HCT116 (cell line): Measurements from ENCODE around the gene SMTNL2.

Experiments used
- CEBPB ChIP-seq: IDR thresholded peaks from 2 replicates; pipeline ENCODE4 v1.6.1; 2012; ENCODE audit warnings: low read depth
- ELF1 ChIP-seq: IDR thresholded peaks from 2 replicates; pipeline ENCODE4 v1.6.1; 2012; ENCODE audit warnings: low read depth, borderline replicate concordance
- EZH2 ChIP-seq: fragments of 200-600 bp; sonication (generic); IDR thresholded peaks from 2 replicates; pipeline ENCODE4 v1.6.1; 2017; ENCODE audit warnings: antibody characterized with exemption, mixed run types
- EZH2phosphoT487 ChIP-seq: fragments of 200-600 bp; IDR thresholded peaks from 2 replicates; pipeline ENCODE4 v1.6.1; 2018; ENCODE audit warnings: antibody characterized with exemption, borderline replicate concordance
- JUND ChIP-seq: IDR thresholded peaks from 2 replicates; pipeline ENCODE4 v1.6.1; 2012
- POLR2A ChIP-seq: IDR thresholded peaks from 2 replicates; pipeline ENCODE4 v1.7.0; 2011; ENCODE audit warnings: borderline replicate concordance; ENCODE audit not compliant: insufficient read depth, insufficient read length; ENCODE audit errors: extremely low read depth
- POLR2AphosphoS5 ChIP-seq: IDR thresholded peaks from 2 replicates; pipeline ENCODE4 v1.6.1; 2011; ENCODE audit warnings: mild to moderate bottlenecking, low read depth, low read length, moderate library complexity
- RAD21 ChIP-seq: IDR thresholded peaks from 2 replicates; pipeline ENCODE4 v1.6.1; 2012; ENCODE audit warnings: low read depth, mild to moderate bottlenecking
- SP1 ChIP-seq: IDR thresholded peaks from 2 replicates; pipeline ENCODE4 v1.6.1; 2012; ENCODE audit warnings: low read depth
- ZNF274 ChIP-seq: fragments of 200-500 bp; sonication (Bioruptor generic); IDR thresholded peaks from 2 replicates; pipeline ENCODE4 v1.6.1; 2014; ENCODE audit warnings: mild to moderate bottlenecking, low read depth, low read length, inconsistent platforms
- TF ChIP-seq, protein P1 (sequence below), 3 experiments: fragments of 200-600 bp in 1 of 3; sonication (generic) in 1 of 3; IDR thresholded peaks in 2 of 3; conservative IDR thresholded peaks in 1 of 3; 2 replicates each; pipeline ENCODE4 v1.5.1; 2012 to 2017; ENCODE audit warnings: low read depth in 2 of 3, low read length in 2 of 3, antibody characterized with exemption in 1 of 3, borderline replicate concordance in 1 of 3, control low read depth in 1 of 3, mild to moderate bottlenecking in 1 of 3, mixed read lengths in 1 of 3, mixed run types in 1 of 3, moderate library complexity in 1 of 3; ENCODE audit not compliant: insufficient read depth in 1 of 3
- TF ChIP-seq, protein P2 (sequence below): IDR thresholded peaks from 2 replicates; pipeline ENCODE4 v1.6.1; 2012; ENCODE audit warnings: low read depth
- TF ChIP-seq, protein P3 (sequence below): IDR thresholded peaks from 2 replicates; pipeline ENCODE4 v1.6.1; 2012

DNA sequence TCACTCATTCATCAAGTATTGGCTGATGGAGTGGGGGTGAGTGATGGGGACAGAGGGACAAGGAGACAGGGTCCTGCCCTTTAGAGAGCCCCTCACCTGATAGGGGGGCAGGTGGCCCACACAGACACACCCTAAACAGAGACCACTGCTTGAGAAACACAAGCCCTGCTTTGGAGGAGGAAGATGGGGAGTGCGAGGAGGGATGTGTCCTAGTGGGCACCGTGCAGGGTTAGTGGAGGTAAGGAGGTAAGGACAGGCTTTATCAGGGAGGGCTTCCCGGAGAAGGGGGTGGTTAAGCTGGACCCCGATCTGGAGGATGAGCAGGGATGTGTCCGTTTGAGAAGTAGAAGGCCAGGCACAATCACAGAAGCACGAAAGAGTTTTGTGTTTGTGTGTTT is 8.2 kb upstream of the SMTNL2 start:
- TF ChIP-seq, protein P1, sequence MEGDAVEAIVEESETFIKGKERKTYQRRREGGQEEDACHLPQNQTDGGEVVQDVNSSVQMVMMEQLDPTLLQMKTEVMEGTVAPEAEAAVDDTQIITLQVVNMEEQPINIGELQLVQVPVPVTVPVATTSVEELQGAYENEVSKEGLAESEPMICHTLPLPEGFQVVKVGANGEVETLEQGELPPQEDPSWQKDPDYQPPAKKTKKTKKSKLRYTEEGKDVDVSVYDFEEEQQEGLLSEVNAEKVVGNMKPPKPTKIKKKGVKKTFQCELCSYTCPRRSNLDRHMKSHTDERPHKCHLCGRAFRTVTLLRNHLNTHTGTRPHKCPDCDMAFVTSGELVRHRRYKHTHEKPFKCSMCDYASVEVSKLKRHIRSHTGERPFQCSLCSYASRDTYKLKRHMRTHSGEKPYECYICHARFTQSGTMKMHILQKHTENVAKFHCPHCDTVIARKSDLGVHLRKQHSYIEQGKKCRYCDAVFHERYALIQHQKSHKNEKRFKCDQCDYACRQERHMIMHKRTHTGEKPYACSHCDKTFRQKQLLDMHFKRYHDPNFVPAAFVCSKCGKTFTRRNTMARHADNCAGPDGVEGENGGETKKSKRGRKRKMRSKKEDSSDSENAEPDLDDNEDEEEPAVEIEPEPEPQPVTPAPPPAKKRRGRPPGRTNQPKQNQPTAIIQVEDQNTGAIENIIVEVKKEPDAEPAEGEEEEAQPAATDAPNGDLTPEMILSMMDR (IDR thresholded peaks at IDR 0.05 in 2 of 3, conservative IDR thresholded peaks at IDR 0.05 in 1 of 3; ENCODE audit: borderline replicate concordance in 1 of 3, insufficient read depth in 1 of 3, low read depth in 2 of 3, low read length in 2 of 3): no peak
- no peak for TF ChIP-seq POLR2A
- TF ChIP-seq, protein P2, sequence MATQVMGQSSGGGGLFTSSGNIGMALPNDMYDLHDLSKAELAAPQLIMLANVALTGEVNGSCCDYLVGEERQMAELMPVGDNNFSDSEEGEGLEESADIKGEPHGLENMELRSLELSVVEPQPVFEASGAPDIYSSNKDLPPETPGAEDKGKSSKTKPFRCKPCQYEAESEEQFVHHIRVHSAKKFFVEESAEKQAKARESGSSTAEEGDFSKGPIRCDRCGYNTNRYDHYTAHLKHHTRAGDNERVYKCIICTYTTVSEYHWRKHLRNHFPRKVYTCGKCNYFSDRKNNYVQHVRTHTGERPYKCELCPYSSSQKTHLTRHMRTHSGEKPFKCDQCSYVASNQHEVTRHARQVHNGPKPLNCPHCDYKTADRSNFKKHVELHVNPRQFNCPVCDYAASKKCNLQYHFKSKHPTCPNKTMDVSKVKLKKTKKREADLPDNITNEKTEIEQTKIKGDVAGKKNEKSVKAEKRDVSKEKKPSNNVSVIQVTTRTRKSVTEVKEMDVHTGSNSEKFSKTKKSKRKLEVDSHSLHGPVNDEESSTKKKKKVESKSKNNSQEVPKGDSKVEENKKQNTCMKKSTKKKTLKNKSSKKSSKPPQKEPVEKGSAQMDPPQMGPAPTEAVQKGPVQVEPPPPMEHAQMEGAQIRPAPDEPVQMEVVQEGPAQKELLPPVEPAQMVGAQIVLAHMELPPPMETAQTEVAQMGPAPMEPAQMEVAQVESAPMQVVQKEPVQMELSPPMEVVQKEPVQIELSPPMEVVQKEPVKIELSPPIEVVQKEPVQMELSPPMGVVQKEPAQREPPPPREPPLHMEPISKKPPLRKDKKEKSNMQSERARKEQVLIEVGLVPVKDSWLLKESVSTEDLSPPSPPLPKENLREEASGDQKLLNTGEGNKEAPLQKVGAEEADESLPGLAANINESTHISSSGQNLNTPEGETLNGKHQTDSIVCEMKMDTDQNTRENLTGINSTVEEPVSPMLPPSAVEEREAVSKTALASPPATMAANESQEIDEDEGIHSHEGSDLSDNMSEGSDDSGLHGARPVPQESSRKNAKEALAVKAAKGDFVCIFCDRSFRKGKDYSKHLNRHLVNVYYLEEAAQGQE: no peak
- TF ChIP-seq CEBPB: no peak
- TF ChIP-seq EZH2: no peak
- no peak for TF ChIP-seq ZNF274
- TF ChIP-seq, protein P3, sequence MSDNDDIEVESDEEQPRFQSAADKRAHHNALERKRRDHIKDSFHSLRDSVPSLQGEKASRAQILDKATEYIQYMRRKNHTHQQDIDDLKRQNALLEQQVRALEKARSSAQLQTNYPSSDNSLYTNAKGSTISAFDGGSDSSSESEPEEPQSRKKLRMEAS: no peak
- TF ChIP-seq RAD21: no peak
- TF ChIP-seq POLR2AphosphoS5: no peak
- no peak for TF ChIP-seq EZH2phosphoT487
- no peak for TF ChIP-seq SP1
- TF ChIP-seq ELF1: no peak
- no peak for TF ChIP-seq JUND
